Lower leg skin (tissue), 4 donors: Measurements from ENCODE around the gene CIAO3. TPM values are rescaled to one million over a fixed set of nuclear protein-coding genes. Genes with fewer than 3 reads are reported as not detected.
"Not testable (repeated sequence)": the region's sequence is repeated elsewhere in the genome, so short reads cannot be mapped to it uniquely, and the experiment has no call there.

Experiments
- DNase-seq, 2 donors: peaks; one replicate each; pipeline ENCODE4 v3.0.0-alpha.2; 2019; ENCODE audit warnings: low spot score in 2 of 2
- H3K4me3 ChIP-seq: fragments of 200-600 bp; sonication (generic); 2 replicates; pipeline ENCODE4 v1.5.1; 2017; ENCODE audit warnings: mild to moderate bottlenecking, low read depth; ENCODE audit not compliant: poor library complexity, severe bottlenecking
- CTCF ChIP-seq, 3 donors: fragments of 450-650 bp; IDR thresholded peaks; one replicate each; pipeline ENCODE4 v1.5.1; 2016; ENCODE audit warnings: antibody characterized with exemption in 3 of 3, mild to moderate bottlenecking in 3 of 3, moderate library complexity in 2 of 3
- POLR2A ChIP-seq, 2 donors: fragments of 450-650 bp; IDR thresholded peaks; one replicate each; pipeline ENCODE4 v1.6.1; 2016 to 2017; ENCODE audit warnings: antibody characterized with exemption in 2 of 2, mild to moderate bottlenecking in 1 of 2, moderate library complexity in 1 of 2
- WGBS, 2 donors: methylation state at CpG; one replicate each; pipeline ENCODE4 v1.1.5; 2018; 5-methylcytosine and 5-hydroxymethylcytosine counted together
- intact Hi-C: fragments of 100-400 bp; cut with DNase I; formaldehyde crosslinking; loops from one replicate; pipeline ENCODE4 v1.15.0; 2023; ENCODE audit warnings: low total_unique reads
- total RNA-seq, 4 donors: library from RNA; depleted of rRNA; stranded (reverse); fragments of >200 nt; gene quantifications; one replicate each; pipeline ENCODE4 v1.1.0, GENCODE V29; 2016

The CIAO3 gene
- total RNA-seq, 4 donors from 2014 or later: 34.7 to 75.8 (median 42.2) TPM

GRCh38 chr16:760065-760464 is 19.3 kb upstream of the CIAO3 start:
- DNase-seq: no peak
- intact Hi-C loops: no loop called here
- TF ChIP-seq CTCF (IDR thresholded peaks at IDR 0.05) (no peak), POLR2A (IDR thresholded peaks at IDR 0.05) (no peak)
- H3K4me3 ChIP-seq: no peak overlapping the region
- WGBS, 2 donors: 43 to 60% methylated on average over 12 to 13 of the region's 15 CpGs

- WGBS, 2 donors: 73 to 77% methylated on average over 30 to 34 of the region's 34 CpGs
- DNase-seq: no peak
- H3K4me3 ChIP-seq: no peak overlapping the region
- no peak for TF ChIP-seq POLR2A (IDR thresholded peaks at IDR 0.05)
- TF ChIP-seq CTCF (IDR thresholded peaks at IDR 0.05): no peak
- intact Hi-C loops: no loop called here
Observed at GRCh38 chr16:759110-759910, 18.5 kb upstream of the CIAO3 start.

- no peak for TF ChIP-seq POLR2A (IDR thresholded peaks at IDR 0.05)
- TF ChIP-seq CTCF (IDR thresholded peaks at IDR 0.05): no peak
- no peak overlapping the region for H3K4me3 ChIP-seq
- 88 to 93% methylated on average over 5 of the region's 5 CpGs for WGBS, 2 donors
- intact Hi-C loops: no loop called here
- DNase-seq: no peak
Observed at GRCh38 chr16:756428-756827, 15.6 kb upstream of the CIAO3 start.

- 43 to 57% methylated on average over 11 of the region's 11 CpGs for WGBS, 2 donors
- H3K4me3 ChIP-seq: no peak overlapping the region
- DNase-seq: no peak
- TF ChIP-seq CTCF (IDR thresholded peaks at IDR 0.05) (no peak), POLR2A (IDR thresholded peaks at IDR 0.05) (no peak)
- intact Hi-C loops: no loop called here
Observed at GRCh38 chr16:754656-755055, 13.9 kb upstream of the CIAO3 start.

- intact Hi-C loops, DNase-seq, H3K4me3 ChIP-seq: not testable (repeated sequence)
- WGBS, 2 donors: 80 to 84% methylated on average over 11 of the region's 11 CpGs
Observed at GRCh38 chr16:754121-754607, 13.4 kb upstream of the CIAO3 start.

GRCh38 chr16:752007-752312 is 11.2 kb upstream of the CIAO3 start:
- no peak overlapping the region for H3K4me3 ChIP-seq
- no peak for DNase-seq
- TF ChIP-seq CTCF (IDR thresholded peaks at IDR 0.05) (no peak), POLR2A (IDR thresholded peaks at IDR 0.05) (no peak)
- 24 to 29% methylated on average over 10 of the region's 10 CpGs for WGBS, 2 donors
- intact Hi-C loops: no loop called here
